HEK293T (cell line): ENCODE results near the gene SLC44A5.

Experiments used
- BHLHE40 ChIP-seq: fragments of 450-650 bp; IDR thresholded peaks from 2 replicates; pipeline ENCODE4 v1.6.1; 2016; ENCODE audit warnings: mild to moderate bottlenecking, moderate library complexity, borderline replicate concordance
- CTBP1 ChIP-seq: fragments of 450-650 bp; IDR thresholded peaks from 2 replicates; pipeline ENCODE4 v1.6.1; 2016; ENCODE audit warnings: borderline replicate concordance
- FOXA1 ChIP-seq: fragments of 450-650 bp; IDR thresholded peaks from 2 replicates; pipeline ENCODE4 v1.6.1; 2016; ENCODE audit warnings: mild to moderate bottlenecking
- FOXM1 ChIP-seq: fragments of 450-650 bp; IDR thresholded peaks from 2 replicates; pipeline ENCODE4 v1.6.1; 2017; ENCODE audit warnings: mild to moderate bottlenecking, borderline replicate concordance
- L3MBTL2 ChIP-seq: fragments of 450-650 bp; conservative IDR thresholded peaks from 2 replicates; pipeline ENCODE4 v1.6.1; 2016; ENCODE audit warnings: mild to moderate bottlenecking
- NFRKB ChIP-seq: fragments of 450-650 bp; IDR thresholded peaks from 2 replicates; pipeline ENCODE4 v1.6.1; 2016; ENCODE audit warnings: mild to moderate bottlenecking, moderate library complexity
- SP1 ChIP-seq: fragments of 450-650 bp; IDR thresholded peaks from 2 replicates; pipeline ENCODE4 v1.6.1; 2017

DNA sequence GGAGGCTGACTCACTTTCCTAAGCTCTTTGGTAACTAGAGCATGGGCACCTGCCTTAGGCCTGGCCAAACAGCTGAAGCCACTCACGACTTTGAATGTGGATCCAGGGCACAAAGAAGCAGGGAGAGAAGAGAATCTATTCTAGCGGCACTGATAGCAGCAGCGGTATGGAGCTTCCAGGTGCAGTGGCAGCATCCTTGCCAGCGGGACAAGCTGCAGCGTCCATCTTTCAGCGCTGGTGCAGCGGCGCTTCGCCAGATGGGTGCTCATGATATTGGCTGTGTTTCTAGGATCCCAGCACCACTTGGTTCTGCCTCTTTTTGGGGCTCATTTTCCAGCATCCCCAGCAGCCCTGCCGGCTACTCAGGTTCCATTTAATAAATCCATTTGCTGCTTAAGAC lies 184.2 kb downstream of the SLC44A5 start:
- no peak for TF ChIP-seq SP1
- TF ChIP-seq CTBP1 = no peak
- no peak for TF ChIP-seq FOXA1
- no peak for TF ChIP-seq FOXM1
- no peak for TF ChIP-seq L3MBTL2
- TF ChIP-seq BHLHE40 = no peak
- no peak for TF ChIP-seq NFRKB
